ENCODE results near the gene RNASE7.

RNASE7 gene

DNA sequence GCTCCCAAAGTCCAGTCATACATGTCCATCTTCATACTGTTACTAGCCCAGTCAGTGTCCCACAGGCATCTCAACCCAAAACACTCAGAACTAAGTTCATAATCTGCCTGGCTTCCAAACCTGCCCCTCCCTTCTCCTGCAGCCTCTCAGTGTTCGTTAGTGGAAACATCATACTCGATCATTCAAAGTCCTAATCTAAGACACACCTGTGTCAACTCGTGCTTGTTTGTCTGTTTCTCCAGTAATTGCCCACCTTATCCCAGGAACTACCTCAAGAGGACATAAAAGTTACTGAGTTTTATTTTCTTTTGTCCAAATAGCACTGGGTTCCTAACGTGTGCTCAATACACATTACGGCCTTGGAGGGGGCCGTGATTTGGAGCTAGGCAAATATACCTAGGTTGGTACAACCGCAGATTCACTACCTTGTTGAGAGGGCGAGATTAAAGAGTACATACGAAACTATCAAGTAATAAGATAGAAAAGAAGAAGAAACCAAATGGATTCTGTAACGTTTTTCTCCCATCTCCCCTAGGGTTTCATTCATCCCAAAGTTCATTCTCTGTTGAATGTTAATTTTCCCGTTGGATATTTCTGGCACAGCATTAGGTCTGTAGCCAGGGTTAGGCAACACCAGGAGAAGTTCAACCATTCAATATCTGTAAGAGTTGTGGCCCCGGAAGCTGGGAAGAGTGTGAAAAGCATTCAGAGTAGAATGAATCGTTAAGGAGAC is 18.6 kb downstream of the RNASE7 start:
- Histone ChIP-seq H3K4me3 (replicated peaks; ENCODE audit: low read depth, low read length) (no peak overlapping the region), H3K36me3 (ENCODE audit: control insufficient read depth, insufficient read depth, low read length) (no peaks in the 10 kb centered on the region), H3K27me3 (replicated peaks; ENCODE audit: control insufficient read depth, insufficient read depth, low read length) (no peaks in the 10 kb centered on the region; the same call in 1 of the 2 replicates)
- TF ChIP-seq, protein P1, sequence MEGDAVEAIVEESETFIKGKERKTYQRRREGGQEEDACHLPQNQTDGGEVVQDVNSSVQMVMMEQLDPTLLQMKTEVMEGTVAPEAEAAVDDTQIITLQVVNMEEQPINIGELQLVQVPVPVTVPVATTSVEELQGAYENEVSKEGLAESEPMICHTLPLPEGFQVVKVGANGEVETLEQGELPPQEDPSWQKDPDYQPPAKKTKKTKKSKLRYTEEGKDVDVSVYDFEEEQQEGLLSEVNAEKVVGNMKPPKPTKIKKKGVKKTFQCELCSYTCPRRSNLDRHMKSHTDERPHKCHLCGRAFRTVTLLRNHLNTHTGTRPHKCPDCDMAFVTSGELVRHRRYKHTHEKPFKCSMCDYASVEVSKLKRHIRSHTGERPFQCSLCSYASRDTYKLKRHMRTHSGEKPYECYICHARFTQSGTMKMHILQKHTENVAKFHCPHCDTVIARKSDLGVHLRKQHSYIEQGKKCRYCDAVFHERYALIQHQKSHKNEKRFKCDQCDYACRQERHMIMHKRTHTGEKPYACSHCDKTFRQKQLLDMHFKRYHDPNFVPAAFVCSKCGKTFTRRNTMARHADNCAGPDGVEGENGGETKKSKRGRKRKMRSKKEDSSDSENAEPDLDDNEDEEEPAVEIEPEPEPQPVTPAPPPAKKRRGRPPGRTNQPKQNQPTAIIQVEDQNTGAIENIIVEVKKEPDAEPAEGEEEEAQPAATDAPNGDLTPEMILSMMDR (IDR thresholded peaks at IDR 0.05; ENCODE audit: insufficient read depth, low read length, poor library complexity, severe bottlenecking): no peak
- no peak for DNase-seq (ENCODE audit: extremely low read depth, insufficient read length)

DNA sequence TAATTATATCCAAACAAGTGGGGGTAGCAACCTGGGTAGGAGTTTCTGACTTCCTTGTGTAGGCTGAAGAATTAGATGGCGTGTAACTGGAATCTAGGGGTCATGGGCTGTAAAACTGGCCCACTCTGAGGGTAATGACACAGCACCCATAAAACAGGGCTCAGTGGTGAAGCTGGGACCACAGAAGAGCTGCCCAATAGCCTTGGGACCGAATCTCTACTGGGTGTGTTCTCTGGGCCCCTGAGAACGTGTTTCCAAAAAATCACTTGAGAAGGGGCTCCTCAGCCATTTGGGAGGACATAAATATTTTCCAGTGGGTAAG is 19.1 kb downstream of the RNASE7 start:
- no peak for DNase-seq (ENCODE audit: extremely low read depth, insufficient read length)
- Histone ChIP-seq H3K27me3 (replicated peaks; ENCODE audit: control insufficient read depth, insufficient read depth, low read length) (no peaks in the 10 kb centered on the region; the same call in 1 of the 2 replicates), H3K4me3 (replicated peaks; ENCODE audit: low read depth, low read length) (no peak overlapping the region), H3K36me3 (ENCODE audit: control insufficient read depth, insufficient read depth, low read length) (no peaks in the 10 kb centered on the region)
- TF ChIP-seq, protein P1 (IDR thresholded peaks at IDR 0.05; ENCODE audit: insufficient read depth, low read length, poor library complexity, severe bottlenecking): no peak

DNA sequence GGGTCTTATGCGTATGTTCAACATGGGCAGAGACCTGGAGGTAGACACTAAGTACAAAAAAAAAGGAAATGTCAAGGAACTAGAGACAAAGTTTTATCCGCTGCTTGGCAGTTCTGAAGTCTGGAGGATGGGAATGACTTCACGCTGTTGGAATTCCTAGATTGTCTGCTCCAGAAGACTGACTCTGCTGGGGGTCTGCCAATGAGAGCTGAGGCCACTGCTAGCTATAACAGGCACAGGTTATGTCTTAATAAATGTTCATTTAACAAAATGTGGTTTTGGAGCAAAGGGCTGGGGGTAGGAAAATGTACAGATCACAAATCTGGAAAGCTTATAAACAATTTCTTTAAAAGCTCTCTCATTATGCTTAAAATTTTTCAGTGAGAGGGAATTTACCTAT is 21.3 kb downstream of the RNASE7 start:
- TF ChIP-seq, protein P1 (IDR thresholded peaks at IDR 0.05; ENCODE audit: insufficient read depth, low read length, poor library complexity, severe bottlenecking): no peak
- no peaks in the 10 kb centered on the region for H3K36me3 ChIP-seq (ENCODE audit: control insufficient read depth, insufficient read depth, low read length)
- no peaks in the 10 kb centered on the region; the same call in 1 of the 2 replicates for H3K27me3 ChIP-seq (replicated peaks; ENCODE audit: control insufficient read depth, insufficient read depth, low read length)
- no peak overlapping the region for H3K4me3 ChIP-seq (replicated peaks; ENCODE audit: low read depth, low read length)
- DNase-seq (ENCODE audit: extremely low read depth, insufficient read length): no peak

DNA sequence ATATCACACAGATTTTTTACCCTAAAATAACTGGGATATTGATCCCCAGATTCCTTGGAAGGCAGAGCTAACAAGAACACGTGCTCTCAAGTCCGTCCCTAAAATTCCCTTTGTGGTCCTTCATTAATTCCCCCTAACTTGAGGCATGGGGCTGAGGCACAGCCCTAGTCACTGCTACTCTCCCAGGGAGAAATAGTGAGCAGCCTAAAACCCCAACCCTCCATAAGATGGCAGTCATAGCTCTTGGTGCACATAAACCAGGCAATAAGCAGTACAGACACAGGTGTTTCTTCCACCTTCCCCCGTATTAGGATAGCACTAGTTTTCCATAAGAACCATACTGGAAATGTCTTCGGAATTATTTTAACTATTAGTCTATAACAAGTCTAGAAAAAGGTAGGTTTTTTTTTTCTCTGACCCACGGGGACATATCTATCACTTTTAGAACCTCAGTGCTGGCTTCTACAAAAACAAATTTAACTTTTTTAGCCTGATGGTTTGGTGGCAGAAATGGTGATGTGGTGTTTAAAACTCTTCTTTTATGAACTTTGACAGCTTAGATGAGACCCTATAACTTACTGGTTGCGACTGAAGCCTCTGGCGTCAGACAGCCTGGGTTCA is 24.8 kb downstream of the RNASE7 start:
- no peak for DNase-seq (ENCODE audit: extremely low read depth, insufficient read length)
- TF ChIP-seq, protein P1 (IDR thresholded peaks at IDR 0.05; ENCODE audit: insufficient read depth, low read length, poor library complexity, severe bottlenecking): peak; percentile 41
- Histone ChIP-seq H3K27me3 (replicated peaks; ENCODE audit: control insufficient read depth, insufficient read depth, low read length) (peaks cover 3% of the 10 kb centered on the region), H3K36me3 (ENCODE audit: control insufficient read depth, insufficient read depth, low read length) (no peaks in the 10 kb centered on the region), H3K4me3 (replicated peaks; ENCODE audit: low read depth, low read length) (no peak overlapping the region)

DNA sequence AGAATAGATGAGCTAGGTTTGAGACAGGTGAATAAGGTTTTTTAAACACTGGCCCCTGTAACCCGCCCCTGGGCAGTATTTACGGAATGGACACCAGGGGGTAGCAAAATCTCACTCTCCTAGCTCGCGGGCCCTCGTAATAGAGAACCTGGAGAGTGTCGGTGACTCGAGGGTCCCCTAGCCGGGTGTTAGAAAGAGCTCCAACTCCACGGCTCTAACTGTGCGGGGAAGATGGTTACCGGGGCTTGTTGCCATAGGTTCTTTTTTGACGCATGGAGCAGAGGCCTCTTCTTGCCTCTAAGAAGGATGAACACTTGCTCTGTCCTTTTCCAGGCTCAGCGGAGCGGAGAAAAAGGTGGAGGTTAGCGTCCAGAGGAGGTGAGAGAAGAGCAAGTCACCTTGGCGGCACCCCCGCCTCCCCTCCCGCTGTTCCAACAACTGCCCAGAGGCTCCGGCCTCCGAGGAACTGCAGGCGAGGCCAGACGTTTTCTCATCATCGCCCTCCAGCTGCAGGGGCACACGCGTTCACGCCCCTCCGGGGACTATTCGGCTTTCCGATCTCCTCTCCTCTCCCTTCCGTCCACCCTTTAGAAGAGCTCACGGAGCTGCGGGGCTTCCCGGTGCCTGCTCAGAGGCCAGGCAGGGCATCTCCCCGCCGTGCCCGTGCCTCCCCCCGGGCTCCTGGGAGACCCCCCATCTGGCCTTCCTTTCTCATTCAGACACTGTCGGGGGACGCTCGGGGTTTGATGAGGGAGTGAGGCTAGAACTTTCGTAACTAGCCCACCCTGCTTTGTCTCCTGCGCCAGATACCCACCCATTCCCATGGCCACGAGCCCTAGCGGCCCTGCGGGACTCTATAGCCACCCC is 26.6 kb downstream of the RNASE7 start:
- Histone ChIP-seq H3K27me3 (replicated peaks; ENCODE audit: control insufficient read depth, insufficient read depth, low read length) (peaks cover 5% of the 10 kb centered on the region), H3K4me3 (replicated peaks; ENCODE audit: low read depth, low read length) (no peak overlapping the region), H3K36me3 (ENCODE audit: control insufficient read depth, insufficient read depth, low read length) (no peaks in the 10 kb centered on the region)
- DNase-seq (ENCODE audit: extremely low read depth, insufficient read length): no peak
- TF ChIP-seq, protein P1 (IDR thresholded peaks at IDR 0.05; ENCODE audit: insufficient read depth, low read length, poor library complexity, severe bottlenecking): peak; percentile 58

All from GM06990 (cell line).